NCI-H748 (cell line): ENCODE data around the gene FATE1.

Experiments used
- DNase-seq: peaks from one replicate; lab custom pipeline; 2025; ENCODE audit not compliant: unreplicated experiment; lab: John Stamatoyannopoulos, UW

Gene FATE1

GRCh38 chrX:151703487-151703886 is 12.3 kb upstream of the FATE1 start:
- peak; percentile 41 for DNase-seq

GRCh38 chrX:151704041-151704663 is 11.7 kb upstream of the FATE1 start:
- no peak for DNase-seq

GRCh38 chrX:151708821-151709220 is 7.0 kb upstream of the FATE1 start:
- no peak for DNase-seq

- DNase-seq = no peak
Measured at GRCh38 chrX:151710457-151710856, 5.4 kb upstream of the FATE1 start.

- DNase-seq = no peak
Measured at GRCh38 chrX:151711154-151711553, 4.7 kb upstream of the FATE1 start.

- no peak for DNase-seq
Measured at GRCh38 chrX:151711787-151712186, 4.0 kb upstream of the FATE1 start.

GRCh38 chrX:151712253-151712652 is 3.6 kb upstream of the FATE1 start:
- no peak for DNase-seq

GRCh38 chrX:151713849-151714248 is 2.0 kb upstream of the FATE1 start:
- peak; percentile 6 for DNase-seq

GRCh38 chrX:151714362-151714761 is 1.5 kb upstream of the FATE1 start:
- DNase-seq = no peak

- peak; percentile 37 for DNase-seq
Measured at GRCh38 chrX:151722241-151722846, 6.5 kb downstream of the FATE1 start.

GRCh38 chrX:151723156-151723760 is 7.4 kb downstream of the FATE1 start:
- no peak for DNase-seq

GRCh38 chrX:151724563-151725337 is 8.9 kb downstream of the FATE1 start:
- no peak for DNase-seq

- DNase-seq = no peak
Measured at GRCh38 chrX:151725338-151725614, 9.4 kb downstream of the FATE1 start.

GRCh38 chrX:151726751-151727150 is 10.9 kb downstream of the FATE1 start:
- no peak for DNase-seq

GRCh38 chrX:151727346-151727745 is 11.5 kb downstream of the FATE1 start:
- no peak for DNase-seq

- no peak for DNase-seq
Measured at GRCh38 chrX:151729056-151729725, 13.4 kb downstream of the FATE1 start.

GRCh38 chrX:151734446-151734845 is 18.6 kb downstream of the FATE1 start, which contains the start of gene CNGA2:
Gene CNGA2 (plus strand): TSS chrX:151734746. CDS start chrX:151738484, 3,738 bp downstream.
- DNase-seq = no peak

GRCh38 chrX:151735219-151735618 is 19.4 kb downstream of the FATE1 start:
- no peak for DNase-seq

- DNase-seq = no peak
Measured at GRCh38 chrX:151736685-151737084, 20.9 kb downstream of the FATE1 start.

- DNase-seq = no peak
Measured at GRCh38 chrX:151737494-151737893, 21.7 kb downstream of the FATE1 start.

- no peak for DNase-seq
Measured at GRCh38 chrX:151738751-151739150, 22.9 kb downstream of the FATE1 start.
